ENCODE measurements around the gene PURA.

The PURA gene

GRCh38 chr5:140113699-140114263 is at the start of gene PURA:
PURA (plus strand) TSS chr5:140114109; CDS start chr5:140114182, 73 bp downstream.
- Histone ChIP-seq H3K36me3 (ENCODE audit: low read length) (peaks cover 7% of the 10 kb centered on the region), H3K27me3 (ENCODE audit: low read length) (no peaks in the 10 kb centered on the region), H2AFZ (ENCODE audit: low read depth, low read length, severe bottlenecking) (peak within 1 kb of the TSS; percentile 60), H3F3A (ENCODE audit: insufficient read depth) (peaks cover 43% of the 10 kb centered on the region), H3K9me3 (ENCODE audit: insufficient read depth, low read length) (no peaks in the 10 kb centered on the region), H4K20me1 (ENCODE audit: low read depth, low read length) (peaks cover 44% of the 10 kb centered on the region), H3K4me3 (ENCODE audit: insufficient read depth, low read length, poor library complexity, severe bottlenecking) (peak within 1 kb of the TSS; percentile 80), H3K79me2 (ENCODE audit: insufficient read depth, low read length) (peaks cover 61% of the 10 kb centered on the region), H3K4me2 (ENCODE audit: low read depth, low read length, poor library complexity, severe bottlenecking) (peak within 1 kb of the TSS; percentile 97), H3K9ac (ENCODE audit: low read length) (peak within 1 kb of the TSS; percentile 79), H3K9me2 (replicated peaks; ENCODE audit: insufficient read depth, low read length) (no peaks in the 10 kb centered on the region), H3K27ac (ENCODE audit: low read depth, low read length) (peak within 1 kb of the TSS; percentile 41)
- TF ChIP-seq CTCF (IDR thresholded peaks at IDR 0.05; ENCODE audit: insufficient read depth, low read length, poor library complexity, severe bottlenecking) (peak; percentile 24), EZH2phosphoT487 (conservative IDR thresholded peaks at IDR 0.05; ENCODE audit: low read length) (no peak)

- Histone ChIP-seq H3K36me3 (ENCODE audit: low read length) (no peaks in the 10 kb centered on the region), H3K9me2 (replicated peaks; ENCODE audit: insufficient read depth, low read length) (no peaks in the 10 kb centered on the region), H3K4me3 (ENCODE audit: insufficient read depth, low read length, poor library complexity, severe bottlenecking) (no peak overlapping the region), H4K20me1 (ENCODE audit: low read depth, low read length) (no peaks in the 10 kb centered on the region), H3K9me3 (ENCODE audit: insufficient read depth, low read length) (no peaks in the 10 kb centered on the region), H3K27ac (ENCODE audit: low read depth, low read length) (no peak overlapping the region), H2AFZ (ENCODE audit: low read depth, low read length, severe bottlenecking) (no peak overlapping the region), H3K79me2 (ENCODE audit: insufficient read depth, low read length) (no peaks in the 10 kb centered on the region), H3F3A (ENCODE audit: insufficient read depth) (no peaks in the 10 kb centered on the region), H3K27me3 (ENCODE audit: low read length) (0 out of 2 replicates have a peak, but pooled peaks cover 3% of the 10 kb centered on the region), H3K9ac (ENCODE audit: low read length) (no peak overlapping the region), H3K4me2 (ENCODE audit: low read depth, low read length, poor library complexity, severe bottlenecking) (no peak overlapping the region)
- TF ChIP-seq EZH2phosphoT487 (conservative IDR thresholded peaks at IDR 0.05; ENCODE audit: low read length) (no peak), CTCF (IDR thresholded peaks at IDR 0.05; ENCODE audit: insufficient read depth, low read length, poor library complexity, severe bottlenecking) (no peak)
Observed at GRCh38 chr5:140072812-140073211, 41.1 kb upstream of the PURA start.

GRCh38 chr5:140073296-140073695 is 40.6 kb upstream of the PURA start:
- Histone ChIP-seq H3F3A (ENCODE audit: insufficient read depth) (no peaks in the 10 kb centered on the region), H3K4me2 (ENCODE audit: low read depth, low read length, poor library complexity, severe bottlenecking) (no peak overlapping the region), H3K27ac (ENCODE audit: low read depth, low read length) (no peak overlapping the region), H3K27me3 (ENCODE audit: low read length) (0 out of 2 replicates have a peak, but pooled peaks cover 3% of the 10 kb centered on the region), H3K36me3 (ENCODE audit: low read length) (no peaks in the 10 kb centered on the region), H3K9me2 (replicated peaks; ENCODE audit: insufficient read depth, low read length) (no peaks in the 10 kb centered on the region), H2AFZ (ENCODE audit: low read depth, low read length, severe bottlenecking) (no peak overlapping the region), H4K20me1 (ENCODE audit: low read depth, low read length) (no peaks in the 10 kb centered on the region), H3K9ac (ENCODE audit: low read length) (no peak overlapping the region), H3K9me3 (ENCODE audit: insufficient read depth, low read length) (no peaks in the 10 kb centered on the region), H3K4me3 (ENCODE audit: insufficient read depth, low read length, poor library complexity, severe bottlenecking) (no peak overlapping the region), H3K79me2 (ENCODE audit: insufficient read depth, low read length) (no peaks in the 10 kb centered on the region)
- TF ChIP-seq EZH2phosphoT487 (conservative IDR thresholded peaks at IDR 0.05; ENCODE audit: low read length), result no peak
- peak; percentile 58 for TF ChIP-seq CTCF (IDR thresholded peaks at IDR 0.05; ENCODE audit: insufficient read depth, low read length, poor library complexity, severe bottlenecking)

All from SU-DHL-6 (cell line).